OCI-LY3 (cell line): ENCODE results near the gene PSPC1.
"Not testable (repeated sequence)": the region's sequence is repeated elsewhere in the genome, so short reads cannot be mapped to it uniquely, and the experiment has no call there.

ENCODE experiments used
- H2AFZ ChIP-seq: fragments of 200-600, 300-600 bp; shearing (Covaris generic); 2 replicates; pipeline ENCODE4 v1.6.0; 2014; ENCODE audit warnings: antibody characterized with exemption, low read depth, low read length
- H3K27ac ChIP-seq: fragments of 200-600, 300-600 bp; sonication (generic); 2 replicates; pipeline ENCODE4 v1.5.1; 2014; ENCODE audit warnings: mild to moderate bottlenecking, low read length, moderate library complexity, mixed read lengths
- H3K27me3 ChIP-seq: fragments of 200-600, 300-600 bp; sonication (generic); 2 replicates; pipeline ENCODE4 v1.6.1; 2014; ENCODE audit warnings: low read depth, low read length, mixed read lengths
- H3K36me3 ChIP-seq: fragments of 200-600, 300-600 bp; sonication (generic); replicated peaks from 2 replicates; pipeline ENCODE3; 2014; ENCODE audit warnings: low read depth, low read length, mixed read lengths
- H3K4me1 ChIP-seq: fragments of 300-600, 200-600 bp; sonication (generic); 2 replicates; pipeline ENCODE4 v1.6.1; 2014; ENCODE audit warnings: low read length, mixed read lengths
- H3K4me2 ChIP-seq: fragments of 200-600, 300-600 bp; sonication (generic); 2 replicates; pipeline ENCODE4 v1.6.1; 2014; ENCODE audit warnings: low read length, mixed read lengths
- H3K4me3 ChIP-seq: fragments of 300-600, 200-600 bp; sonication (generic); 2 replicates; pipeline ENCODE4 v1.5.1; 2014; ENCODE audit warnings: antibody characterized with exemption, mild to moderate bottlenecking, low read length, moderate library complexity
- H3K79me2 ChIP-seq: fragments of 300-600, 200-600 bp; shearing (Covaris generic); 2 replicates; pipeline ENCODE4 v1.6.1; 2014; ENCODE audit warnings: mild to moderate bottlenecking, low read length, mixed read lengths
- H3K9ac ChIP-seq: fragments of 300-600, 200-600 bp; shearing (Covaris generic); 2 replicates; pipeline ENCODE4 v1.6.0; 2014; ENCODE audit warnings: mild to moderate bottlenecking, low read length, moderate library complexity
- H3K9me3 ChIP-seq: fragments of 200-600, 300-600 bp; shearing (Covaris generic); 2 replicates; pipeline ENCODE4 v1.6.1; 2014; ENCODE audit warnings: low read length, mixed read lengths; ENCODE audit not compliant: insufficient read depth
- H4K20me1 ChIP-seq: fragments of 200-600, 300-600 bp; sonication (generic); 2 replicates; pipeline ENCODE4 v1.6.1; 2016; ENCODE audit warnings: low read length, mixed read lengths; ENCODE audit not compliant: insufficient read depth
- CTCF ChIP-seq: fragments of 200-600, 300-600 bp; sonication (generic); IDR thresholded peaks from 2 replicates; pipeline ENCODE4 v1.5.1; 2014; ENCODE audit warnings: antibody characterized with exemption, low read length, low read depth
- EZH2phosphoT487 ChIP-seq: fragments of 200-600 bp; shearing (Covaris generic); IDR thresholded peaks from 2 replicates; pipeline ENCODE4 v1.6.1; 2018; ENCODE audit warnings: antibody characterized with exemption, mixed run types, low read depth

PSPC1 gene

GRCh38 chr13:19782049-19782726 is 557 bp downstream of the PSPC1 start:
- peaks cover 32% of the 10 kb centered on the region for H3K79me2 ChIP-seq
- H3K27me3 ChIP-seq = no peaks in the 10 kb centered on the region
- H3K36me3 ChIP-seq = peaks cover 15% of the 10 kb centered on the region
- H3K9ac ChIP-seq = peak overlapping the region; percentile 96
- TF ChIP-seq EZH2phosphoT487 = no peak
- H3K4me2 ChIP-seq = peak overlapping the region; percentile 74
- peak overlapping the region; percentile 79 for H3K27ac ChIP-seq
- H3K9me3 ChIP-seq = no peaks in the 10 kb centered on the region
- 0 out of 2 replicates have a peak overlapping the region, but pooled peaks have one; percentile 45 for H2AFZ ChIP-seq
- peaks cover 4% of the 10 kb centered on the region; the same call in 1 of the 2 replicates for H3K4me1 ChIP-seq
- peak overlapping the region; percentile 91 for H3K4me3 ChIP-seq
- H4K20me1 ChIP-seq = peaks cover 2% of the 10 kb centered on the region; the same call in 1 of the 2 replicates

DNA sequence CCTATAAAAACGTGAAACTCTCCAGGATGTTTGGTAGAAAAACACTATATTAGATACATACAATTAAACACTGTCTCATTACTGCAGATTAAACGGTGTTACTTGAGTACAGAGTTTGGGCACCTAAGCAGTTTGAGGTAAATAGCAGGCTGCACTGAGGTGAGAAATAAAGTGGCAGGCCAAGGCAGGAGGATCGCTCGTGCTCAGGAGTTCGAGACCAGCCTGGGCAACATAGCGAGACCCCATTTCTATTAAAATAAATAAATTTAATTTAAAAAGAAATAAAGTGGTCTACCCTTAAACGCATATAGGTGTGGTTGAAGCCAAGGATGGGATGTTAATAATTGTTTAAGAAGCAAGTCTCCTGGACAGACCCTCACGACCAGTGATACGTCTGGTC is 1.2 kb downstream of the PSPC1 start:
- H3K9ac ChIP-seq = peak overlapping the region; percentile 96
- peaks cover 15% of the 10 kb centered on the region for H3K36me3 ChIP-seq
- peak overlapping the region; percentile 74 for H3K4me2 ChIP-seq
- H2AFZ ChIP-seq = no peak overlapping the region
- no peaks in the 10 kb centered on the region for H3K27me3 ChIP-seq
- peak overlapping the region; percentile 79 for H3K27ac ChIP-seq
- H3K4me1 ChIP-seq = peaks cover 4% of the 10 kb centered on the region; the same call in 1 of the 2 replicates
- H3K79me2 ChIP-seq = peaks cover 39% of the 10 kb centered on the region
- H4K20me1 ChIP-seq = peaks cover 2% of the 10 kb centered on the region; the same call in 1 of the 2 replicates
- peak overlapping the region; percentile 91 for H3K4me3 ChIP-seq
- no peaks in the 10 kb centered on the region for H3K9me3 ChIP-seq
- TF ChIP-seq EZH2phosphoT487 (no peak), CTCF (no peak)

DNA sequence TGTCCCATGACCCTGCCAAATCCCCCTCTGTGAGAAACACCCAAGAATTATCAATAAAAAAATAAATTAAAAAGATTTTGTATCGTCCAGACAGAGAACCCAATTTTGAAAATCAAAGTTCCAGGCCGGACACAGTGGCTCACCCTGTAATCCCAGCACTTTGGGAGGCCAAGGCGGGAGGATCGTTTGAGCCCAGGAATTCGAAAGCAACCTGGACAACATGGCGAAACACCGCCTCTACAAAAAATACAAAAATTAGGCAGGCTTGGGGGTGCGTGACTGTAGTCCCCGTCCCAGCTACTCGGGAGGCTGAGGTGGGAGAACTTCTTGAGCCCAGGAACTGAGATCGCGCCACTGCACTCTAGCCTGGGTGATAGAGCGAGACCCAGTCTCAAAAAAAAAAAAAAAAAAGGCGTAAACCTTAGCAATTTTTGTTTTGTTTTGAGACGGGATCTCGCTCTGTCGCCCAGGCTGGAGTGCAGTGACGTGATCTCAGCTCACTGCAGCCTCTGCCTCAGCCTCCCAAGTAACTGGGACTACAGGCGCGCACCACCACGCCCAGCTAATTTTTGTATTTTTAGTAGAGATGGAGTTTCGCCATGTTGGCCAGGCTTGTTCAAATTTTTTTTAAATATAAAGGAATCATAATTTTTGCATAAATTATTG is 1.9 kb downstream of the PSPC1 start:
- not testable (repeated sequence) for H3K4me1 ChIP-seq, H3K9ac ChIP-seq, H2AFZ ChIP-seq, H3K9me3 ChIP-seq, H4K20me1 ChIP-seq, H3K27me3 ChIP-seq, H3K27ac ChIP-seq
- Histone ChIP-seq H3K4me3 (peak overlapping the region; percentile 91), H3K36me3 (peaks cover 15% of the 10 kb centered on the region), H3K79me2 (peaks cover 45% of the 10 kb centered on the region), H3K4me2 (peak overlapping the region; percentile 74)

GRCh38 chr13:19772306-19772705 is 10.4 kb downstream of the PSPC1 start:
- Histone ChIP-seq H3K36me3 (peaks cover 37% of the 10 kb centered on the region), H4K20me1 (peaks cover 55% of the 10 kb centered on the region), H3K9me3 (no peaks in the 10 kb centered on the region), H2AFZ (no peak overlapping the region), H3K79me2 (peaks cover 100% of the 10 kb centered on the region), H3K27me3 (no peaks in the 10 kb centered on the region), H3K4me1 (no peaks in the 10 kb centered on the region), H3K4me3 (no peak overlapping the region), H3K27ac (no peak overlapping the region), H3K4me2 (no peak overlapping the region), H3K9ac (no peak overlapping the region)
- TF ChIP-seq EZH2phosphoT487 = no peak
- no peak for TF ChIP-seq CTCF

DNA sequence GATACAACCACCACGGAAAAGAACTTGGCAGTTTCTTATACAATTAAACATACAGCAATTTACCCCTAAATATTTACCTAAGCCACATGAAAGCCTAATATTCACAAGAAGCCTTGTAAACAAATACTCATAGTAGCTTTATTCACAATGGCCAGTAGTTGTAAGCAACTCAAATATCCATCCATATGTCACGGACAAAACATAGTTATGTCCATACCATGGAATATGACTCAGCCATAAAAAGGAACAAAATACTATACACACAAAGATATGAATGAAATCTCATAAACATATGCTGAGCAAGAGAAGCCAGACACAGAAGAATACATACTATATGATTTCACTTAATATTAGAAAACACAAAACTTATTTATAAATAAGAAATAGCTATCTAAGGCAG is 12.9 kb downstream of the PSPC1 start:
- no peaks in the 10 kb centered on the region for H3K27me3 ChIP-seq
- H3K4me1 ChIP-seq = no peaks in the 10 kb centered on the region
- H3K36me3 ChIP-seq = peaks cover 49% of the 10 kb centered on the region
- H2AFZ ChIP-seq = no peak overlapping the region
- no peak overlapping the region for H3K27ac ChIP-seq
- H3K4me2 ChIP-seq = no peak overlapping the region
- H3K4me3 ChIP-seq = no peak overlapping the region
- H4K20me1 ChIP-seq = peaks cover 57% of the 10 kb centered on the region
- no peak overlapping the region for H3K9ac ChIP-seq
- TF ChIP-seq CTCF = no peak
- TF ChIP-seq EZH2phosphoT487 = no peak
- no peaks in the 10 kb centered on the region for H3K9me3 ChIP-seq
- peaks cover 100% of the 10 kb centered on the region for H3K79me2 ChIP-seq
